HEK293 (cell line): ENCODE results near the gene ANKRD44.
A peak's percentile ranks its signal among the peaks of the same experiment; 100 is the strongest.

Experiments used
- CTCF ChIA-PET: fragments of 350-600 bp; formaldehyde crosslinking; extraction: SDS; loops from one replicate; lab custom pipeline; 2021; ENCODE audit warnings: antibody characterized with exemption; lab: Yijun Ruan, JAX
- POLR2A ChIA-PET: fragments of 300-600 bp; formaldehyde crosslinking; extraction: SDS; loops from one replicate; lab custom pipeline; 2020; ENCODE audit warnings: antibody characterized with exemption, inconsistent platforms; lab: Yijun Ruan, JAX
- H3K27ac ChIP-seq: fragments of 200-500 bp; sonication (Bioruptor generic); 2 replicates; pipeline ENCODE4 v1.5.1; 2014; ENCODE audit warnings: low read depth, low read length, control low read depth, inconsistent platforms; ENCODE audit errors: extremely low read depth
- H3K36me3 ChIP-seq, 2 experiments: fragments of 200-500 bp in 1 of 2; sonication (Bioruptor generic) in 1 of 2; 1 replicate in 1 of 2; 2 replicates in 1 of 2; pipeline ENCODE4 v1.5.1; 2014 to 2017; ENCODE audit warnings: inconsistent platforms in 2 of 2, low read length in 2 of 2; ENCODE audit not compliant: control insufficient read depth in 2 of 2, insufficient read depth in 1 of 2
- H3K4me1 ChIP-seq: fragments of 200-500 bp; sonication (Bioruptor generic); 2 replicates; pipeline ENCODE4 v1.5.1; 2014; ENCODE audit warnings: mild to moderate bottlenecking, low read length, inconsistent platforms; ENCODE audit not compliant: control insufficient read depth, insufficient read depth
- H3K4me3 ChIP-seq: 2 replicates; pipeline ENCODE4 v1.5.1; 2011; ENCODE audit warnings: low read depth, mild to moderate bottlenecking, control low read depth, low read length, moderate library complexity
- H3K9me3 ChIP-seq: fragments of 200-500 bp; sonication (Bioruptor generic); 2 replicates; pipeline ENCODE4 v1.5.1; 2014; ENCODE audit warnings: low read depth, low read length, inconsistent platforms; ENCODE audit not compliant: control insufficient read depth, insufficient read depth
- BCL11A ChIP-seq: fragments of 450-650 bp; formaldehyde crosslinking; IDR thresholded peaks from 2 replicates; pipeline ENCODE4 v1.5.1; 2016; ENCODE audit warnings: low read depth, missing biosample characterization, missing genetic modification characterization
- FEZF1 ChIP-seq: fragments of 450-650 bp; formaldehyde crosslinking; IDR thresholded peaks from 2 replicates; pipeline ENCODE4 v1.5.1; 2016; ENCODE audit warnings: missing biosample characterization, missing genetic modification characterization
- GFI1B ChIP-seq: fragments of 450-650 bp; formaldehyde crosslinking; IDR thresholded peaks from 2 replicates; pipeline ENCODE4 v1.5.1; 2016; ENCODE audit warnings: missing biosample characterization, missing genetic modification characterization
- KLF7 ChIP-seq: fragments of 450-650 bp; formaldehyde crosslinking; IDR thresholded peaks from 2 replicates; pipeline ENCODE4 v1.5.1; 2016; ENCODE audit warnings: missing biosample characterization, missing genetic modification characterization, borderline replicate concordance
- KLF9 ChIP-seq: fragments of 450-650 bp; formaldehyde crosslinking; IDR thresholded peaks from 2 replicates; pipeline ENCODE4 v1.5.1; 2016; ENCODE audit warnings: missing biosample characterization, missing genetic modification characterization, low read depth
- PBX3 ChIP-seq: sonication (generic); formaldehyde crosslinking; IDR thresholded peaks from 2 replicates; pipeline ENCODE4 v1.8.1; 2022; ENCODE audit warnings: mild to moderate bottlenecking, moderate library complexity, missing genetic modification reagents
- PRDM6 ChIP-seq: fragments of 450-650 bp; formaldehyde crosslinking; IDR thresholded peaks from 2 replicates; pipeline ENCODE4 v1.5.1; 2017; ENCODE audit warnings: missing biosample characterization, missing genetic modification characterization
- YY2 ChIP-seq: fragments of 450-650 bp; formaldehyde crosslinking; IDR thresholded peaks from 2 replicates; pipeline ENCODE4 v1.5.1; 2016; ENCODE audit warnings: missing biosample characterization, missing genetic modification characterization
- ZBTB17 ChIP-seq: fragments of 450-650 bp; formaldehyde crosslinking; IDR thresholded peaks from 2 replicates; pipeline ENCODE4 v1.5.1; 2016; ENCODE audit warnings: missing biosample characterization, missing genetic modification characterization
- ZEB2 ChIP-seq: fragments of 450-650 bp; formaldehyde crosslinking; IDR thresholded peaks from 2 replicates; pipeline ENCODE4 v1.5.1; 2016; ENCODE audit warnings: missing biosample characterization, missing genetic modification characterization
- ZIC2 ChIP-seq: fragments of 450-650 bp; formaldehyde crosslinking; IDR thresholded peaks from 2 replicates; pipeline ENCODE4 v1.5.1; 2016; ENCODE audit warnings: missing biosample characterization, missing genetic modification characterization
- ZNF140 ChIP-seq: fragments of 450-650 bp; formaldehyde crosslinking; IDR thresholded peaks from 2 replicates; pipeline ENCODE4 v1.5.1; 2016; ENCODE audit warnings: missing biosample characterization, missing genetic modification characterization
- ZNF155 ChIP-seq: fragments of 450-650 bp; formaldehyde crosslinking; IDR thresholded peaks from 2 replicates; pipeline ENCODE4 v1.5.1; 2016; ENCODE audit warnings: missing biosample characterization, missing genetic modification characterization
- ZNF324 ChIP-seq: fragments of 450-650 bp; formaldehyde crosslinking; IDR thresholded peaks from 2 replicates; pipeline ENCODE4 v1.5.1; 2016; ENCODE audit warnings: missing biosample characterization, missing genetic modification characterization
- ZNF341 ChIP-seq: fragments of 450-650 bp; formaldehyde crosslinking; IDR thresholded peaks from 2 replicates; pipeline ENCODE4; 2016; ENCODE audit warnings: low read depth, missing biosample characterization, missing genetic modification characterization
- ZNF510 ChIP-seq: fragments of 450-650 bp; formaldehyde crosslinking; IDR thresholded peaks from 2 replicates; pipeline ENCODE4 v1.5.1; 2018; ENCODE audit warnings: mild to moderate bottlenecking, missing genetic modification characterization, missing biosample characterization; ENCODE audit not compliant: insufficient replicate concordance
- ZNF530 ChIP-seq: fragments of 450-650 bp; formaldehyde crosslinking; IDR thresholded peaks from 2 replicates; pipeline ENCODE4 v1.5.1; 2016; ENCODE audit warnings: low read depth, missing biosample characterization, missing genetic modification characterization
- ZNF621 ChIP-seq: fragments of 450-650 bp; formaldehyde crosslinking; IDR thresholded peaks from 2 replicates; pipeline ENCODE4 v1.5.1; 2017; ENCODE audit warnings: missing biosample characterization, missing genetic modification characterization
- ZNF654 ChIP-seq: fragments of 450-650 bp; formaldehyde crosslinking; IDR thresholded peaks from 2 replicates; pipeline ENCODE4 v1.5.1; 2016; ENCODE audit warnings: low read depth, missing biosample characterization, missing genetic modification characterization
- ZNF677 ChIP-seq: fragments of 450-650 bp; IDR thresholded peaks from 2 replicates; pipeline ENCODE4 v1.5.0; 2018; ENCODE audit warnings: missing biosample characterization, mild to moderate bottlenecking, missing genetic modification characterization, moderate library complexity
- ZNF747 ChIP-seq: fragments of 450-650 bp; formaldehyde crosslinking; IDR thresholded peaks from 2 replicates; pipeline ENCODE4 v1.5.1; 2016; ENCODE audit warnings: missing biosample characterization, missing genetic modification characterization
- ZNF843 ChIP-seq: fragments of 450-650 bp; formaldehyde crosslinking; IDR thresholded peaks from 2 replicates; pipeline ENCODE4 v1.5.1; 2016; ENCODE audit warnings: missing biosample characterization, missing genetic modification characterization
- TF ChIP-seq, protein P1 (sequence below): fragments of 450-650 bp; formaldehyde crosslinking; IDR thresholded peaks from 2 replicates; pipeline ENCODE4 v1.5.1; 2016; ENCODE audit warnings: missing biosample characterization, missing genetic modification characterization
- TF ChIP-seq, protein P2 (sequence below): fragments of 450-650 bp; formaldehyde crosslinking; IDR thresholded peaks from 2 replicates; pipeline ENCODE4 v1.5.1; 2016; ENCODE audit warnings: missing biosample characterization, missing genetic modification characterization
- TF ChIP-seq, protein P3 (sequence below): fragments of 450-650 bp; formaldehyde crosslinking; IDR thresholded peaks from 2 replicates; pipeline ENCODE4 v1.5.1; 2016; ENCODE audit warnings: missing biosample characterization, missing genetic modification characterization, borderline replicate concordance
- TF ChIP-seq, protein P4 (sequence below): fragments of 450-650 bp; formaldehyde crosslinking; IDR thresholded peaks from 2 replicates; pipeline ENCODE4 v1.5.1; 2016; ENCODE audit warnings: missing biosample characterization, missing genetic modification characterization

The ANKRD44 gene

DNA sequence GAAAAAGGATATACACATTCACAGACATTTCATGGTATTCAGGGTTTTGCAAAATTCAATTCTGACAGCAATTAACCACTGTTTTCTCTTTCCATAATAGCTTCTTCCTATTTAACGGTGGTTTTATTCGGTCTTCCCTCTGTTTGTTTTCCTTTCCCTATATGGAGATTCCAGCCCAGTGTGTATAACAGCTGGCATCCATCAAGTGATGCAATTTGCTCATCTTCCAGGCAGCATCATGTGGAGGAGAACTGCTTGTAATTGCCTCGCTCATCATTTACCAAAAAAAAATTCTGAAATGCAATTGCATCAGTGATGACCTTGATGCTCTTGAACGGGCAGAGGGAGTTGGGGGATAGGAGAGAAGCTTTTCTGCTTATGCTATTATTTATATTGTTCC is 218.1 kb downstream of the ANKRD44 start:
- ChIA-PET POLR2A (no interaction called here), CTCF (interaction anchor here (0.9 to 1.2 kb wide), 2 partner anchors 21 to 76 kb away, joined by 3 to 5 read pairs; no protein-coding TSS in a partner anchor)
- Histone ChIP-seq H3K36me3 (no peaks in the 10 kb centered on the region), H3K4me1 (peaks cover 10% of the 10 kb centered on the region), H3K4me3 (no peak overlapping the region), H3K9me3 (no peaks in the 10 kb centered on the region), H3K27ac (no peak overlapping the region)
- TF ChIP-seq ZNF140 (tag by site-specific recombination) (no peak), ZEB2 (tag by site-specific recombination) (peak; percentile 56; the same call in 1 of the 2 replicates), PRDM6 (tag by site-specific recombination) (peak; percentile 55), FEZF1 (tag by site-specific recombination) (peak; percentile 77), YY2 (no peak), ZNF530 (tag by site-specific recombination) (no peak), ZNF843 (tag by site-specific recombination) (0 out of 2 replicates have a peak, but pooled peaks have one; percentile 26), ZNF677 (no peak), GFI1B (no peak), ZNF324 (peak; percentile 47; the same call in 1 of the 2 replicates), KLF7 (tag by site-specific recombination) (no peak), KLF9 (tag by site-specific recombination) (no peak), ZNF654 (tag by site-specific recombination) (no peak), ZNF341 (no peak), ZNF621 (tag by site-specific recombination) (no peak), PBX3 (CRISPR knock-in tag) (no peak), ZNF747 (tag by site-specific recombination) (no peak), ZIC2 (tag by site-specific recombination) (peak; percentile 79), ZNF155 (tag by site-specific recombination) (no peak), ZBTB17 (tag by site-specific recombination) (peak; percentile 21; the same call in 1 of the 2 replicates), BCL11A (tag by site-specific recombination) (no peak), ZNF510 (tag by site-specific recombination) (no peak)
- TF ChIP-seq, protein P1, sequence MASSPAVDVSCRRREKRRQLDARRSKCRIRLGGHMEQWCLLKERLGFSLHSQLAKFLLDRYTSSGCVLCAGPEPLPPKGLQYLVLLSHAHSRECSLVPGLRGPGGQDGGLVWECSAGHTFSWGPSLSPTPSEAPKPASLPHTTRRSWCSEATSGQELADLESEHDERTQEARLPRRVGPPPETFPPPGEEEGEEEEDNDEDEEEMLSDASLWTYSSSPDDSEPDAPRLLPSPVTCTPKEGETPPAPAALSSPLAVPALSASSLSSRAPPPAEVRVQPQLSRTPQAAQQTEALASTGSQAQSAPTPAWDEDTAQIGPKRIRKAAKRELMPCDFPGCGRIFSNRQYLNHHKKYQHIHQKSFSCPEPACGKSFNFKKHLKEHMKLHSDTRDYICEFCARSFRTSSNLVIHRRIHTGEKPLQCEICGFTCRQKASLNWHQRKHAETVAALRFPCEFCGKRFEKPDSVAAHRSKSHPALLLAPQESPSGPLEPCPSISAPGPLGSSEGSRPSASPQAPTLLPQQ: no peak
- TF ChIP-seq, protein P2, sequence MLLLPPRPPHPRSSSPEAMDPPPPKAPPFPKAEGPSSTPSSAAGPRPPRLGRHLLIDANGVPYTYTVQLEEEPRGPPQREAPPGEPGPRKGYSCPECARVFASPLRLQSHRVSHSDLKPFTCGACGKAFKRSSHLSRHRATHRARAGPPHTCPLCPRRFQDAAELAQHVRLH (tag by site-specific recombination): 0 out of 2 replicates have a peak, but pooled peaks have one; percentile 13
- TF ChIP-seq, protein P3, sequence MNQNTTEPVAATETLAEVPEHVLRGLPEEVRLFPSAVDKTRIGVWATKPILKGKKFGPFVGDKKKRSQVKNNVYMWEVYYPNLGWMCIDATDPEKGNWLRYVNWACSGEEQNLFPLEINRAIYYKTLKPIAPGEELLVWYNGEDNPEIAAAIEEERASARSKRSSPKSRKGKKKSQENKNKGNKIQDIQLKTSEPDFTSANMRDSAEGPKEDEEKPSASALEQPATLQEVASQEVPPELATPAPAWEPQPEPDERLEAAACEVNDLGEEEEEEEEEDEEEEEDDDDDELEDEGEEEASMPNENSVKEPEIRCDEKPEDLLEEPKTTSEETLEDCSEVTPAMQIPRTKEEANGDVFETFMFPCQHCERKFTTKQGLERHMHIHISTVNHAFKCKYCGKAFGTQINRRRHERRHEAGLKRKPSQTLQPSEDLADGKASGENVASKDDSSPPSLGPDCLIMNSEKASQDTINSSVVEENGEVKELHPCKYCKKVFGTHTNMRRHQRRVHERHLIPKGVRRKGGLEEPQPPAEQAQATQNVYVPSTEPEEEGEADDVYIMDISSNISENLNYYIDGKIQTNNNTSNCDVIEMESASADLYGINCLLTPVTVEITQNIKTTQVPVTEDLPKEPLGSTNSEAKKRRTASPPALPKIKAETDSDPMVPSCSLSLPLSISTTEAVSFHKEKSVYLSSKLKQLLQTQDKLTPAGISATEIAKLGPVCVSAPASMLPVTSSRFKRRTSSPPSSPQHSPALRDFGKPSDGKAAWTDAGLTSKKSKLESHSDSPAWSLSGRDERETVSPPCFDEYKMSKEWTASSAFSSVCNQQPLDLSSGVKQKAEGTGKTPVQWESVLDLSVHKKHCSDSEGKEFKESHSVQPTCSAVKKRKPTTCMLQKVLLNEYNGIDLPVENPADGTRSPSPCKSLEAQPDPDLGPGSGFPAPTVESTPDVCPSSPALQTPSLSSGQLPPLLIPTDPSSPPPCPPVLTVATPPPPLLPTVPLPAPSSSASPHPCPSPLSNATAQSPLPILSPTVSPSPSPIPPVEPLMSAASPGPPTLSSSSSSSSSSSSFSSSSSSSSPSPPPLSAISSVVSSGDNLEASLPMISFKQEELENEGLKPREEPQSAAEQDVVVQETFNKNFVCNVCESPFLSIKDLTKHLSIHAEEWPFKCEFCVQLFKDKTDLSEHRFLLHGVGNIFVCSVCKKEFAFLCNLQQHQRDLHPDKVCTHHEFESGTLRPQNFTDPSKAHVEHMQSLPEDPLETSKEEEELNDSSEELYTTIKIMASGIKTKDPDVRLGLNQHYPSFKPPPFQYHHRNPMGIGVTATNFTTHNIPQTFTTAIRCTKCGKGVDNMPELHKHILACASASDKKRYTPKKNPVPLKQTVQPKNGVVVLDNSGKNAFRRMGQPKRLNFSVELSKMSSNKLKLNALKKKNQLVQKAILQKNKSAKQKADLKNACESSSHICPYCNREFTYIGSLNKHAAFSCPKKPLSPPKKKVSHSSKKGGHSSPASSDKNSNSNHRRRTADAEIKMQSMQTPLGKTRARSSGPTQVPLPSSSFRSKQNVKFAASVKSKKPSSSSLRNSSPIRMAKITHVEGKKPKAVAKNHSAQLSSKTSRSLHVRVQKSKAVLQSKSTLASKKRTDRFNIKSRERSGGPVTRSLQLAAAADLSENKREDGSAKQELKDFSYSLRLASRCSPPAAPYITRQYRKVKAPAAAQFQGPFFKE (tag by site-specific recombination): no peak
- TF ChIP-seq, protein P4, sequence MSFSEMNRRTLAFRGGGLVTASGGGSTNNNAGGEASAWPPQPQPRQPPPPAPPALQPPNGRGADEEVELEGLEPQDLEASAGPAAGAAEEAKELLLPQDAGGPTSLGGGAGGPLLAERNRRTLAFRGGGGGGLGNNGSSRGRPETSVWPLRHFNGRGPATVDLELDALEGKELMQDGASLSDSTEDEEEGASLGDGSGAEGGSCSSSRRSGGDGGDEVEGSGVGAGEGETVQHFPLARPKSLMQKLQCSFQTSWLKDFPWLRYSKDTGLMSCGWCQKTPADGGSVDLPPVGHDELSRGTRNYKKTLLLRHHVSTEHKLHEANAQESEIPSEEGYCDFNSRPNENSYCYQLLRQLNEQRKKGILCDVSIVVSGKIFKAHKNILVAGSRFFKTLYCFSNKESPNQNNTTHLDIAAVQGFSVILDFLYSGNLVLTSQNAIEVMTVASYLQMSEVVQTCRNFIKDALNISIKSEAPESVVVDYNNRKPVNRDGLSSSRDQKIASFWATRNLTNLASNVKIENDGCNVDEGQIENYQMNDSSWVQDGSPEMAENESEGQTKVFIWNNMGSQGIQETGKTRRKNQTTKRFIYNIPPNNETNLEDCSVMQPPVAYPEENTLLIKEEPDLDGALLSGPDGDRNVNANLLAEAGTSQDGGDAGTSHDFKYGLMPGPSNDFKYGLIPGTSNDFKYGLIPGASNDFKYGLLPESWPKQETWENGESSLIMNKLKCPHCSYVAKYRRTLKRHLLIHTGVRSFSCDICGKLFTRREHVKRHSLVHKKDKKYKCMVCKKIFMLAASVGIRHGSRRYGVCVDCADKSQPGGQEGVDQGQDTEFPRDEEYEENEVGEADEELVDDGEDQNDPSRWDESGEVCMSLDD (tag by site-specific recombination): no peak
